K562 (cell line): ENCODE results near the gene DYRK2. TPM values are rescaled to one million over a fixed set of nuclear protein-coding genes. Genes with fewer than 3 reads are reported as not detected.

Experiments
- CCNT2 ChIP-seq: IDR thresholded peaks from 2 replicates; pipeline ENCODE4 v1.6.1; 2011; ENCODE audit warnings: borderline replicate concordance, low read depth, mild to moderate bottlenecking, moderate library complexity, mixed read lengths, low read length; ENCODE audit not compliant: insufficient read length; ENCODE audit errors: extremely low read depth
- ELF2 ChIP-seq: fragments of 250-450 bp; sonication (Bioruptor Pico); IDR thresholded peaks from 2 replicates; pipeline ENCODE4 v1.5.0; 2021; ENCODE audit warnings: mild to moderate bottlenecking
- ELF4 ChIP-seq: fragments of 450-650 bp; formaldehyde crosslinking; IDR thresholded peaks from 2 replicates; pipeline ENCODE4 v1.4.0; 2022; ENCODE audit warnings: missing genetic modification characterization
- FOXA3 ChIP-seq, 2 experiments: fragments of 450-650 bp in 1 of 2; sonication (generic) in 1 of 2; formaldehyde crosslinking; IDR thresholded peaks in 1 of 2; conservative IDR thresholded peaks in 1 of 2; 2 replicates each; pipeline versions ENCODE4 v1.4.0 to v1.8.0; 2020 to 2022; ENCODE audit warnings: mild to moderate bottlenecking in 2 of 2, missing genetic modification reagents in 1 of 2
- ILF3 ChIP-seq: fragments of 450-650 bp; IDR thresholded peaks from 2 replicates; pipeline ENCODE4 v1.6.1; 2018; ENCODE audit warnings: antibody characterized with exemption, mild to moderate bottlenecking, moderate library complexity, borderline replicate concordance
- KAT7 ChIP-seq: sonication (generic); formaldehyde crosslinking; IDR thresholded peaks from 2 replicates; pipeline ENCODE4 v1.8.0; 2022; ENCODE audit warnings: missing genetic modification reagents, mild to moderate bottlenecking, borderline replicate concordance
- MCM7 ChIP-seq, 2 experiments: fragments of 450-650 bp; IDR thresholded peaks; 2 replicates each; pipeline ENCODE4 v1.6.1; 2016 to 2018
- PPARD ChIP-seq: fragments of 250-450 bp; sonication (Bioruptor Pico); IDR thresholded peaks from 2 replicates; pipeline ENCODE4 v1.8.0; 2022; ENCODE audit warnings: inconsistent platforms, mild to moderate bottlenecking, moderate library complexity
- SUPT5H ChIP-seq: fragments of 450-650 bp; IDR thresholded peaks from 2 replicates; pipeline ENCODE4 v1.6.1; 2016
- THRB ChIP-seq: fragments of 450-650 bp; formaldehyde crosslinking; conservative IDR thresholded peaks from 2 replicates; pipeline ENCODE4 v1.4.0; 2022; ENCODE audit warnings: mild to moderate bottlenecking, missing genetic modification characterization
- ZNF143 ChIP-seq: sonication (generic); formaldehyde crosslinking; IDR thresholded peaks from 2 replicates; pipeline ENCODE4 v1.9.0; 2022; ENCODE audit warnings: mild to moderate bottlenecking, missing genetic modification reagents
- ZNF696 ChIP-seq: fragments of 250-450 bp; sonication (Bioruptor Pico); conservative IDR thresholded peaks from 2 replicates; pipeline ENCODE4 v1.4.0; 2020; ENCODE audit warnings: mild to moderate bottlenecking, moderate library complexity
- polyA plus RNA-seq, 8 experiments: library from polyadenylated mRNA; depleted of rRNA in 4 of 8; stranded (reverse) in 5 of 8; unstranded in 3 of 8; fragments of >200 nt; fragmentation: Nextera tagmentation in 2 of 8; fragmentation: Illumina TruSeq in 1 of 8; extraction: Ambion mirVana in 2 of 8; extraction: Trizol in 1 of 8; gene quantifications; 2 replicates each; pipeline versions ENCODE4 v1.2.1 to v1.2.3, GENCODE V29; 2011 to 2014; ENCODE audit warnings: inconsistent platforms in 1 of 8, missing spikeins in 1 of 8
- total RNA-seq, 7 experiments: library from RNA; depleted of rRNA in 6 of 7; stranded (reverse); fragments of >200 nt in 6 of 7; fragmentation: Illumina TruSeq in 2 of 7; extraction: Trizol in 2 of 7; gene quantifications; 2 replicates each; pipeline versions ENCODE4 v1.2.1 to v1.2.3, GENCODE V29; 2011 to 2021; ENCODE audit warnings: low replicate concordance in 1 of 7

The DYRK2 gene
- total and polyA plus RNA-seq, 9 of the 15 experiments (the other 6 are each of a cell fraction or from before 2014, with no cell fraction given) = 1.7 to 15.4 (median 8.4) TPM

- TF ChIP-seq FOXA3 (CRISPR knock-in tag; conservative IDR thresholded peaks at IDR 0.05 in 1 of 2, IDR thresholded peaks at IDR 0.05 in 1 of 2) (no peak), PPARD (CRISPR knock-in tag) (no peak), ZNF143 (no peak), ELF4 (no peak), KAT7 (CRISPR knock-in tag) (no peak), MCM7 (IDR thresholded peaks at IDR 0.05) (no peak), ZNF696 (CRISPR knock-in tag) (no peak), CCNT2 (no peak), ELF2 (CRISPR knock-in tag) (no peak), SUPT5H (no peak), THRB (no peak), ILF3 (no peak)
These were observed 16.5 kb upstream of the DYRK2 start (continued) for GRCh38 chr12:67632005-67632404.
